NCI-H526 (cell line): ENCODE data around the gene EZR.
A peak's percentile ranks its signal among the peaks of the same experiment; 100 is the strongest.

Experiments
- DNase-seq, 2 experiments: peaks; one replicate each; lab custom pipeline; 2025; lab: John Stamatoyannopoulos, UW

EZR gene

GRCh38 chr6:158730541-158730907 is 88.6 kb downstream of the EZR start:
- no peak for DNase-seq

GRCh38 chr6:158729906-158730540 is 89.1 kb downstream of the EZR start:
- DNase-seq, result no peak

DNA sequence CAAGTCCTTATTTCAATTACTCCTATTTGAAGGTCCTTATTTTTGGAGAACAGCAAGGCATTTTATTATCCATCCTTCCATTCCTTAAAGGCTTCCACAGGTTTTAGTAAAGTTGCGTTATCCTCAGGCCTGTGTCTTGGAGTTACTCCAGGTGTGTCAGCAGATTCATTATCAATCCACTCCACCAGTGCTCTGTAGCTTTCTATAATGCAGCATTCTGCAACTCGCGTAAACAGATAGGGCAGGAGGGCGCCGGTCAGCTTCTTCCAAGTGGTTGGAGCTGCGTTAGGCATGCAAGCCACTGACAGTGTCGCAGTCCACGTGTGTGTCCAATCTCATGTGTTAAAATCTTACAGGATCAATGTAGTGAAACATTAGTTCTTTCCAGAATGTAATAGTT is 93.5 kb downstream of the EZR start:
- DNase-seq, result no peak

DNA sequence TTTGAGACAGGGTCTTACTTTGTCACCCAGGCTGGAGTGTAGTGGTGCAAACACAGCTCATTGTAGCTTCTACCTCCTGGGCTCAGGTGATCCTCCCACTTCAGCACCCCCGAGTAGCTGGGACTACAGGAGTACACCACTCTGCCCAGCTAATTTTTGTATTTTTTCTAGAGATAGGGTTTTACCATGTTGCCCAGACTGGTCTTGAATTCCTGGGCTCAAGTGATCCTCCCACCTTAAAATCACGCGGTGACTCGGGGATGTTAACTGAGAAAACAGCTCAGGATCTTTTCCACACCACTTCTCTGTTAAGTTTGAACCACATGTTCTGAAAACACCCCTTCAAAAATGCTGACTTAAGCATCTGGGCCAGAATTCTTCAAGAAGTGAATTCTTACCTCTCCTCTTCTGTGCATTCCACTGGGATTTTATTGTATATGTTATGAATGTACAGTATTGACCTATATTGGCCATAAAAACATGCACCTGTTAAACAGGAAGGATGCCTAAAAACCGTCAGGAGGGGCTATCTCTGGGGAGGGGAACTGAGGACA is 96.9 kb downstream of the EZR start:
- no peak for DNase-seq

GRCh38 chr6:158718461-158719046 is 100.6 kb downstream of the EZR start:
- peak in 1 of 2 experiments; percentile 48 for DNase-seq

DNA sequence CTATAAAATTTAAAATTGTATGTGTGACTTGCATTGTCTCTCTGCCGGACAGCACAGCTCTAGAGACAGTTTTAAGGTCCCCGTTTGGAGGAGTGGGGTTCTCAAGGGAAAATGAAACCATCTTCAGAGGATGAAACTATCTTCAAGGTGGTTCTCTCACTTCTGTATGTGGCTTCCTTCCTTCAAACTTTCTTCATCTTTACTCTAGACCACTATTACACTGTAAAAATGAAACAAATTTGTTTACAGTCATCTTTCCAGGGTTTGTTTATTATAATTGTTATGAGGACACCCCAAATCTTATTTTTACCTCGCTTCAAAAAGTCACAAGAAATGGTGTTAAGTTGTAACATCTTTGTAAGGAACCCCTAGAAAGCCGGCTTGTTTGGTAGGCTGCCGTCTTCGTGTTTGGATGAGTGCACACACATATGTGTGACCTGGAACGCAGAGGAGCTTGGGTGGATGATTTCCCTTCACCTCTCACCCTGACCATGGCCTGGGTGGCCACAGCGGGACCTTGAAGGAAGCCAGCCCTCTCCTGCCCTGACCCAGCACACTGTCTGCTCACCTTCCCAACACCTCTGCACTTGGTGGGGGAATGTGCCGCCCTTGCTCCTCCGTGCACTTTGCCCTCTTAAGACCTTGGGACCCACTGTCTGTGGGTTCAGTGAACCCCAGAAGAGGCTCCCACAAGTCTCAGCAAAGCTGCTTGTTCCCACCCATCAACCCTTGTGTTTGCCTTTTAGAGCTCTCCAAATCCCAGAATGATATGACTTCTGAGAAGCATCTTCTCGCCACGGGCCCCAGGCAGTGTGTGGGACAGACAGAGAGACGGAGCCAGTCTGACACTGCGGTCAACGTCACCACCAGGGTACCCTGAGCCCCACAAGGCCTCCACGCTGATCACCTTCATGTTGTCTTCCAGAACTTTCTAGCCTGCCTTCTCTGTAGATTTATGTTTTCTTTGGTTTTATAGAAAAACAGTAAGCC is 101.5 kb downstream of the EZR start:
- DNase-seq, result no peak
